B cell (primary cell): ENCODE measurements around the gene CRELD2. TPM values are rescaled to one million over a fixed set of nuclear protein-coding genes. Genes with fewer than 3 reads are reported as not detected.

Source experiments
- ATAC-seq: fragments of 200-7000 bp; cut with Tn5 transposase; one replicate; pipeline ENCODE4 v1.10.0; 2021; ENCODE audit warnings: low read depth, mild to moderate bottlenecking, moderate number of reproducible peaks, moderate library complexity
- CTCF ChIA-PET: fragments of 350-600 bp; sonication (Branson Sonifier 250); formaldehyde crosslinking; loops from one replicate; lab custom pipeline; 2021; ENCODE audit warnings: antibody characterized with exemption, inconsistent platforms; lab: Charles Lee
- POLR2A ChIA-PET: fragments of 350-600 bp; sonication (Branson Sonifier 250); formaldehyde crosslinking; loops from one replicate; lab custom pipeline; 2021; ENCODE audit warnings: antibody characterized with exemption; lab: Charles Lee
- DNase-seq: peaks from one replicate; pipeline ENCODE4 v3.0.0; 2013
- H2AFZ ChIP-seq: 2 replicates; pipeline ENCODE4 v1.6.1; 2012; ENCODE audit warnings: mild to moderate bottlenecking, low read depth, low read length; ENCODE audit not compliant: insufficient read depth, poor library complexity, severe bottlenecking
- H3K27ac ChIP-seq, 2 donors: 1 replicate in 1 of 2; 2 replicates in 1 of 2; pipeline ENCODE4 v1.5.1; 2012 to 2013; ENCODE audit warnings: low read length in 2 of 2, mild to moderate bottlenecking in 2 of 2, moderate library complexity in 1 of 2
- H3K27me3 ChIP-seq, 4 experiments: fragments of 200-600 bp in 1 of 4; sonication (generic) in 1 of 4; replicated peaks in 1 of 4; 1 replicate in 2 of 4; 2 replicates in 2 of 4; pipeline versions ENCODE4 v1.6.1 to v1.7.0; 2013 to 2016; ENCODE audit warnings: low read length in 3 of 4, mild to moderate bottlenecking in 2 of 4, mixed read lengths in 1 of 4, moderate library complexity in 1 of 4; ENCODE audit not compliant: insufficient read depth in 4 of 4, control insufficient read depth in 3 of 4; ENCODE audit errors: control extremely low read depth in 1 of 4
- H3K36me3 ChIP-seq, 2 experiments: replicated peaks in 1 of 2; 1 replicate in 1 of 2; 2 replicates in 1 of 2; pipeline versions ENCODE4 v1.6.1 to v1.7.1; 2013; ENCODE audit warnings: low read length in 1 of 2; ENCODE audit not compliant: insufficient read depth in 2 of 2, control insufficient read depth in 1 of 2; ENCODE audit errors: control extremely low read depth in 1 of 2, extremely low read depth in 1 of 2
- H3K4me1 ChIP-seq, 2 donors: fragments of 200-600 bp in 1 of 2; sonication (generic) in 1 of 2; 1 replicate in 1 of 2; 2 replicates in 1 of 2; pipeline versions ENCODE4 v1.5.1 to v1.6.1; 2013 to 2017; ENCODE audit warnings: low read length in 2 of 2; ENCODE audit not compliant: control insufficient read depth in 2 of 2, insufficient read depth in 2 of 2
- H3K4me2 ChIP-seq: replicated peaks from 2 replicates; pipeline ENCODE3; 2012; ENCODE audit warnings: mild to moderate bottlenecking, low read depth, low read length; ENCODE audit not compliant: poor library complexity, severe bottlenecking
- H3K4me3 ChIP-seq, 5 experiments: fragments of 200-600 bp in 1 of 5; sonication (generic) in 1 of 5; 1 replicate in 3 of 5; 2 replicates in 2 of 5; pipeline versions ENCODE4 v1.5.1 to v1.7.0; 2011 to 2016; ENCODE audit warnings: low read length in 4 of 5, mild to moderate bottlenecking in 4 of 5, low read depth in 2 of 5, control low read depth in 1 of 5, moderate library complexity in 1 of 5; ENCODE audit not compliant: insufficient read depth in 1 of 5; ENCODE audit errors: control extremely low read depth in 1 of 5, extremely low read depth in 1 of 5
- H3K79me2 ChIP-seq: fragments of 200-600 bp; sonication (generic); one replicate; pipeline ENCODE4 v1.6.0; 2016; ENCODE audit warnings: low read length; ENCODE audit not compliant: control insufficient read depth, insufficient read depth
- H3K9ac ChIP-seq: fragments of 200-600 bp; sonication (generic); 2 replicates; pipeline ENCODE4 v1.6.1; 2017; ENCODE audit warnings: mild to moderate bottlenecking, low read length, moderate library complexity
- H3K9me3 ChIP-seq, 3 donors: one replicate each; pipeline versions ENCODE4 v1.6.1 to v1.7.1; 2013; ENCODE audit warnings: low read length in 2 of 3; ENCODE audit not compliant: control insufficient read depth in 2 of 3, insufficient read depth in 1 of 3; ENCODE audit errors: control extremely low read depth in 1 of 3
- H4K20me1 ChIP-seq: 2 replicates; pipeline ENCODE4 v1.6.0; 2012; ENCODE audit warnings: mild to moderate bottlenecking, low read length; ENCODE audit not compliant: insufficient read depth, control insufficient read depth, poor library complexity, severe bottlenecking
- H3K27ac Mint-ChIP-seq: one replicate; pipeline ENCODE4 v1.8.0; 2021; ENCODE audit warnings: mixed read lengths
- H3K27me3 Mint-ChIP-seq: one replicate; pipeline ENCODE4 v1.8.0; 2021; ENCODE audit warnings: mixed read lengths
- H3K4me1 Mint-ChIP-seq: one replicate; pipeline ENCODE4 v1.8.0; 2021; ENCODE audit warnings: mixed read lengths
- H3K4me3 Mint-ChIP-seq: one replicate; pipeline ENCODE4 v1.8.0; 2021; ENCODE audit warnings: mixed read lengths
- H3K9me3 Mint-ChIP-seq: one replicate; pipeline ENCODE4 v1.8.0; 2022; ENCODE audit warnings: mixed read lengths; ENCODE audit not compliant: insufficient read depth
- CTCF ChIP-seq: fragments of 200-600 bp; IDR thresholded peaks from one replicate; pipeline ENCODE4 v1.8.0; 2022; ENCODE audit warnings: antibody characterized with exemption, mild to moderate bottlenecking
- EZH2 ChIP-seq: IDR thresholded peaks from 2 replicates; pipeline ENCODE4 v1.6.1; 2012; ENCODE audit warnings: borderline replicate concordance, low read depth, mild to moderate bottlenecking, moderate library complexity, low read length; ENCODE audit not compliant: insufficient read depth, poor library complexity, severe bottlenecking
- WGBS: methylation state at CpG from one replicate; pipeline ENCODE4 v1.1.5; 2013; ENCODE audit warnings: missing lambda C conversion rate; ENCODE audit not compliant: insufficient coverage; 5-methylcytosine and 5-hydroxymethylcytosine counted together
- intact Hi-C: fragments of 100-400 bp; cut with micrococcal nuclease; formaldehyde crosslinking; loops from one replicate; pipeline ENCODE4 v1.10.0; 2022
- polyA plus RNA-seq: library from polyadenylated mRNA; depleted of rRNA; stranded (reverse); fragments of >200 nt; gene quantifications from 2 replicates; pipeline ENCODE4 v1.2.3, GENCODE V29; 2012
- small RNA-seq: library from RNA; depleted of rRNA; stranded (forward); fragments of <200 nt; gene quantifications from one replicate; pipeline ENCODE3, GENCODE V24; 2012; ENCODE audit warnings: low replicate concordance, low read depth; ENCODE audit not compliant: insufficient read length
- total RNA-seq, 2 donors: library from RNA; stranded (reverse); fragments of 120-200 nt in 1 of 2; gene quantifications; 1 replicate in 1 of 2; 2 replicates in 1 of 2; pipeline versions ENCODE4 v1.2.3 to v1.2.4, GENCODE V29; 2013 to 2022

The CRELD2 gene
- total and polyA plus RNA-seq, 2 donors (not counting 1 experiment from before 2014, with no cell fraction given) = 35.9 to 41.9 TPM

- peaks cover 4 to 7% (median 5%) of the 10 kb centered on the region in 3 donors for H3K9me3 ChIP-seq
- Mint-ChIP-seq H3K4me1 (peaks cover 20% of the 10 kb centered on the region), H3K27me3 (peaks cover 7% of the 10 kb centered on the region), H3K9me3 (peaks cover 8% of the 10 kb centered on the region), H3K4me3 (peak overlapping the region; percentile 53), H3K27ac (peak overlapping the region; percentile 75)
- DNase-seq (peak; percentile 84), ATAC-seq (peak; percentile 62)
- H3K36me3 ChIP-seq = no peaks in the 10 kb centered on the region
- H3K27me3 ChIP-seq = no peaks in the 10 kb centered on the region
- no peak for TF ChIP-seq EZH2
- TF ChIP-seq CTCF = no peak
- H3K4me3 ChIP-seq = no peak overlapping the region
- H4K20me1 ChIP-seq = no peaks in the 10 kb centered on the region
- H3K9ac ChIP-seq = no peak overlapping the region
- H3K79me2 ChIP-seq = peaks cover 3% of the 10 kb centered on the region
- peaks cover 21 to 34% of the 10 kb centered on the region in 2 donors for H3K4me1 ChIP-seq
- intact Hi-C loops = loop anchor here (2.0 kb wide), 1 partner anchor 16 kb away; the partner anchor contains the start of gene PIM3
- ChIA-PET POLR2A (interaction anchor here (0.7 to 2.1 kb wide), 5 partner anchors 9 to 60 kb away, joined by 3 to 11 read pairs (median 4); no protein-coding TSS in a partner anchor), CTCF (interaction anchor here (0.6 to 1.4 kb wide), 5 partner anchors 14 to 55 kb away, joined by 3 to 4 read pairs (median 4); no protein-coding TSS in a partner anchor)
- no peak overlapping the region for H2AFZ ChIP-seq
- peak overlapping the region; percentile 45 to 46 for H3K27ac ChIP-seq
- 48% methylated on average over 11 of the region's 15 CpGs for WGBS
- H3K4me2 ChIP-seq = peak overlapping the region; percentile 59
These were observed 58.2 kb downstream of the CRELD2 start for GRCh38 chr22:49976439-49977175.

Small RNA genes lying within 50 kb of the gene (small RNA-seq; reads per million reads assigned to genes)
- gene MIR6821 = not detected

Other genes starting within 250 kb of the CRELD2 start
- 73.3 and 77.8 TPM in 2 replicates for gene BRD1, start 90.8 kb upstream of the CRELD2 start, total RNA-seq
- gene BRD1, start 90.8 kb upstream of the CRELD2 start, polyA plus RNA-seq = 16.9 and 20.7 TPM in 2 replicates
- gene ZBED4, start 64.8 kb upstream of the CRELD2 start, total RNA-seq = 14.6 and 14.7 TPM in 2 replicates
- 5.9 and 8.0 TPM in 2 replicates for gene ZBED4, start 64.8 kb upstream of the CRELD2 start, polyA plus RNA-seq
- gene ALG12, start 196 bp upstream of the CRELD2 start, total RNA-seq = 16.6 and 17.2 TPM in 2 replicates
- gene ALG12, start 196 bp upstream of the CRELD2 start, polyA plus RNA-seq = 10.9 and 15.2 TPM in 2 replicates
- gene PIM3, start 42.1 kb downstream of the CRELD2 start, total RNA-seq = 127 and 128 TPM in 2 replicates
- 74.6 and 331 TPM in 2 replicates for gene PIM3, start 42.1 kb downstream of the CRELD2 start, polyA plus RNA-seq
- gene IL17REL, start 94.1 kb downstream of the CRELD2 start, total RNA-seq = 0.10 TPM in 2 replicates
- 0.09 and 0.12 TPM in 2 replicates for gene IL17REL, start 94.1 kb downstream of the CRELD2 start, polyA plus RNA-seq
- gene TTLL8, start 139.7 kb downstream of the CRELD2 start, total RNA-seq = not detected in 2 replicates
- gene TTLL8, start 139.7 kb downstream of the CRELD2 start, polyA plus RNA-seq = not detected in 2 replicates
- gene MLC1, start 166.8 kb downstream of the CRELD2 start, total RNA-seq = not detected in 2 replicates
- 0.27 and 0.34 TPM in 2 replicates for gene MLC1, start 166.8 kb downstream of the CRELD2 start, polyA plus RNA-seq
- not detected in 2 replicates for gene MOV10L1, start 171.4 kb downstream of the CRELD2 start, total RNA-seq
- not detected in 2 replicates for gene MOV10L1, start 171.4 kb downstream of the CRELD2 start, polyA plus RNA-seq